Measurements from ENCODE around the gene TMEM8B. TPM values are rescaled to one million over a fixed set of nuclear protein-coding genes. Genes with fewer than 3 reads are reported as not detected.

TMEM8B gene
- polyA plus RNA-seq, 1 of the 3 experiments (the other 2 are of a cell fraction) = 5.8 TPM

- ChIA-PET POLR2A (no interaction called here), CTCF (interaction anchor here (1.2 to 4.9 kb wide), 3 partner anchors 20 to 73 kb away, joined by 3 to 25 read pairs (median 13); no protein-coding TSS in a partner anchor)
- Histone ChIP-seq H3K27me3 (ENCODE audit: insufficient read depth) (no peaks in the 10 kb centered on the region; the same call in 1 of the 2 replicates), H4K20me1 (ENCODE audit: insufficient read depth) (no peaks in the 10 kb centered on the region), H3K27ac (ENCODE audit: low read depth in 2 of 2, low read length in 1 of 2) (no peak overlapping the region), H3K9me2 (no peaks in the 10 kb centered on the region), H3F3A (replicated peaks; ENCODE audit: insufficient read depth) (no peaks in the 10 kb centered on the region), H3K9me3 (no peaks in the 10 kb centered on the region), H3K79me2 (ENCODE audit: insufficient read depth) (no peaks in the 10 kb centered on the region), H3K36me3 (replicated peaks in 1 of 2; ENCODE audit: control insufficient read depth in 1 of 2, insufficient read depth in 2 of 2, low read length in 1 of 2) (no peaks in the 10 kb centered on the region), H2AFZ (ENCODE audit: low read depth) (no peak overlapping the region), H3K4me1 (ENCODE audit: control insufficient read depth in 1 of 2, insufficient read depth in 2 of 2, low read depth in 1 of 2, low read length in 1 of 2) (peaks cover 0 to 9% of the 10 kb centered on the region in 2 experiments; a peak in 1 of 4 replicates), H3K9ac (no peak overlapping the region), H3K4me2 (no peak overlapping the region), H3K4me3 (ENCODE audit: low read depth in 2 of 2, low read length in 1 of 2) (no peak overlapping the region)
- DNase-seq = no peak
- 53% methylated on average over 4 of the region's 4 CpGs for WGBS (ENCODE audit: low lambda C conversion rate)
- TF ChIP-seq POLR2AphosphoS5 (IDR thresholded peaks at IDR 0.05; ENCODE audit: low read depth, low read length) (no peak), ZBTB33 (IDR thresholded peaks at IDR 0.05; ENCODE audit: borderline replicate concordance, low read depth) (no peak), TEAD4 (IDR thresholded peaks at IDR 0.05; ENCODE audit: borderline replicate concordance, insufficient read depth) (no peak), FOSL2 (IDR thresholded peaks at IDR 0.05; ENCODE audit: borderline replicate concordance, low read depth) (no peak), MEF2A (IDR thresholded peaks at IDR 0.05; ENCODE audit: borderline replicate concordance, low read depth) (no peak), MAX (IDR thresholded peaks at IDR 0.05; ENCODE audit: low read depth) (no peak), RFX5 (IDR thresholded peaks at IDR 0.05; ENCODE audit: low read length) (no peak), GABPA (IDR thresholded peaks at IDR 0.05; ENCODE audit: low read depth) (no peak), RXRA (IDR thresholded peaks at IDR 0.05; ENCODE audit: borderline replicate concordance, low read depth) (no peak)
Observed at GRCh38 chr9:35862328-35862727, 33.3 kb downstream of the TMEM8B start.

- no peaks in the 10 kb centered on the region; the same call in 1 of the 2 replicates for H3K27me3 ChIP-seq (ENCODE audit: insufficient read depth)
- TF ChIP-seq ZBTB33 (IDR thresholded peaks at IDR 0.05; ENCODE audit: borderline replicate concordance, low read depth) (no peak), FOXM1 (IDR thresholded peaks at IDR 0.05; ENCODE audit: low read depth) (no peak), TAF1 (IDR thresholded peaks at IDR 0.05; ENCODE audit: borderline replicate concordance, low read depth, low read length) (no peak), CTCF (IDR thresholded peaks at IDR 0.05) (no peak)
- H3K79me2 ChIP-seq (ENCODE audit: insufficient read depth) = no peaks in the 10 kb centered on the region
- H3F3A ChIP-seq (replicated peaks; ENCODE audit: insufficient read depth) = no peaks in the 10 kb centered on the region
- H3K36me3 ChIP-seq (replicated peaks in 1 of 2; ENCODE audit: control insufficient read depth in 1 of 2, insufficient read depth in 2 of 2, low read length in 1 of 2) = no peaks in the 10 kb centered on the region
- H3K4me3 ChIP-seq (ENCODE audit: low read depth in 2 of 2, low read length in 1 of 2) = no peak overlapping the region
- no peak overlapping the region for H3K9ac ChIP-seq
- H4K20me1 ChIP-seq (ENCODE audit: insufficient read depth) = no peaks in the 10 kb centered on the region
- no peaks in the 10 kb centered on the region for H3K9me2 ChIP-seq
- H3K27ac ChIP-seq (ENCODE audit: low read depth in 2 of 2, low read length in 1 of 2) = no peak overlapping the region
- 45% methylated on average over 6 of the region's 8 CpGs for WGBS (ENCODE audit: low lambda C conversion rate)
- H3K4me1 ChIP-seq (ENCODE audit: control insufficient read depth in 1 of 2, insufficient read depth in 2 of 2, low read depth in 1 of 2, low read length in 1 of 2) = peaks cover 0 to 9% of the 10 kb centered on the region in 2 experiments; a peak in 1 of 4 replicates
- ChIA-PET CTCF (interaction anchor here (2.1 to 4.9 kb wide), 3 partner anchors 19 to 74 kb away, joined by 8 to 25 read pairs (median 13); no protein-coding TSS in a partner anchor), POLR2A (no interaction called here)
- no peak overlapping the region for H2AFZ ChIP-seq (ENCODE audit: low read depth)
- H3K9me3 ChIP-seq = no peaks in the 10 kb centered on the region
- no peak for DNase-seq
- H3K4me2 ChIP-seq = no peak overlapping the region
Observed at GRCh38 chr9:35863583-35863982, 34.6 kb downstream of the TMEM8B start.

Data from SK-N-SH (cell line).